Sigmoid colon (tissue), 4 donors: Measurements from ENCODE around the gene CCNK.

Source experiments
- CTCF ChIP-seq, 4 experiments: fragments of 450-650 bp in 3 of 4; fragments of 200-600 bp in 1 of 4; IDR thresholded peaks; one replicate each; pipeline ENCODE4 v1.5.1; 2016 to 2019; ENCODE audit warnings: antibody characterized with exemption in 4 of 4, mild to moderate bottlenecking in 3 of 4, moderate library complexity in 2 of 4
- POLR2AphosphoS5 ChIP-seq, 4 donors: sonication (generic); formaldehyde crosslinking; IDR thresholded peaks; one replicate each; pipeline ENCODE4 v1.6.1; 2017; ENCODE audit warnings: antibody characterized with exemption in 4 of 4

DNA sequence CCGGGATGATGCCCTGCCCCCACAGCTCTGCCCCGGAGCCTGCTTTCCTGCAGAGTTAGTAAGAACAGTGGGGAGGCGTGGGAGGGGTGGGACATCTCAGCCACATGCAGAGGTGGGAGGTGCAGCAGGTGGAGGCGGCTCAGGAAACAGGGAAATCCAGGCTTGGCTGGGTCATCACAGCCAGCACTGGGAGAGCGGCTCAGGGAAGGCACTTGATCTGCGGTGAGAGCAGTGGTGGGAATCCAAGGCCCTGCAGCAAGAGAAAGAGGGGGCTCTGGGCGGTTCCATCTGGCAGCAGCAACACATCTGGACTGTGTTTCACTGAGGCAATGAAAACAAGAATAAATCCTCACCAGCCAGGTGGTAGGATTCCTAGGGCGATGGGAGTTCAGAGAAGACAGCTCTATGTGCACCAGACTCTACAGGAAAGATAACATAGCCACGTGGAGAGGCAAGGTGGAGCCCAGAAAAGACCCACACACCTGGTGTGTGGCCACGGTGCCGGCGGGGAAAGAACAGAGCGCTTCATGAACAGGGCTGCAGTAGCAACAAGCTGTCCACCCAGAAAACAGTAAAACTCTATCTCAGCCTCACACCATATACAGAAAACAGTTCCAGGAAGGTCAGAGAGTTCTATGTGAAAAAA is 65.1 kb downstream of the CCNK start:
- TF ChIP-seq POLR2AphosphoS5 (IDR thresholded peaks at IDR 0.05), result peak in 3 of 4 donors; percentile 53 to 72 (median 70)
- no peak for TF ChIP-seq CTCF (IDR thresholded peaks at IDR 0.05)
